ENCODE measurements around the gene SPANXA2.
"Not testable (repeated sequence)": the region's sequence is repeated elsewhere in the genome, so short reads cannot be mapped to it uniquely, and the experiment has no call there.

GRCh38 chrX:141589408-141589807 is at the start of gene SPANXA2:
- not testable (repeated sequence) for TF ChIP-seq CTCF, POLR2A (IDR thresholded peaks at IDR 0.05)

Measured in right lobe of liver (tissue), 4 donors.